Measurements from ENCODE around the gene RAB30. TPM values are rescaled to one million over a fixed set of nuclear protein-coding genes. Genes with fewer than 3 reads are reported as not detected.

RAB30 gene
- polyA plus RNA-seq, 1 donor: 5.3 TPM

DNA sequence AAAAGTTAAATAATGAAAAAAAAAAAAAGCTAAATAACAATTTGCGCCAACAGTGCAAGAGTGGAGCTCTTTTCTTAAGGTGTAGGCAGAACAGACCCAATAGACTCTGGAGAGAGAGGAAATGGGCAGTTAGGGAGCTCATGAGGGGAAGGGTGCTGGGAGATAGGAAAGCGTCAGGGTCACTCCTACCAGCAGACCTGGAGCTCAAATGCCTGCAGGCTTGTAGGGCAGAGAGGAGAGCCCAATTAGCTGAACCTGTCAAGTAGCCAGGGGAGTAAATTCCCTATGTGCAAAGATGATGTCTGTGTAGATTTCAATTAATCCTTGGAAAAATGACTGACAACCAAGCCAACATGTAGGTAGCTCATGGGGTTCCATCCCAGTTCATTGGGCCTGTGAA lies 73.0 kb downstream of the RAB30 start:
- Histone ChIP-seq H3K27ac (ENCODE audit: low read length) (no peak overlapping the region), H3K27me3 (ENCODE audit: control insufficient read depth, insufficient read depth, low read length) (no peaks in the 10 kb centered on the region), H3K36me3 (ENCODE audit: control insufficient read depth, insufficient read depth, low read length) (no peaks in the 10 kb centered on the region), H3K4me1 (ENCODE audit: control insufficient read depth, insufficient read depth, low read length) (peaks cover 14% of the 10 kb centered on the region), H3K9me3 (ENCODE audit: control insufficient read depth, low read depth, low read length) (no peaks in the 10 kb centered on the region), H3K4me3 (ENCODE audit: low read length) (no peak overlapping the region)
- no peak for DNase-seq
- 83% methylated on average over 1 of the region's 2 CpGs for WGBS (ENCODE audit: insufficient coverage, low lambda C conversion rate)

DNA sequence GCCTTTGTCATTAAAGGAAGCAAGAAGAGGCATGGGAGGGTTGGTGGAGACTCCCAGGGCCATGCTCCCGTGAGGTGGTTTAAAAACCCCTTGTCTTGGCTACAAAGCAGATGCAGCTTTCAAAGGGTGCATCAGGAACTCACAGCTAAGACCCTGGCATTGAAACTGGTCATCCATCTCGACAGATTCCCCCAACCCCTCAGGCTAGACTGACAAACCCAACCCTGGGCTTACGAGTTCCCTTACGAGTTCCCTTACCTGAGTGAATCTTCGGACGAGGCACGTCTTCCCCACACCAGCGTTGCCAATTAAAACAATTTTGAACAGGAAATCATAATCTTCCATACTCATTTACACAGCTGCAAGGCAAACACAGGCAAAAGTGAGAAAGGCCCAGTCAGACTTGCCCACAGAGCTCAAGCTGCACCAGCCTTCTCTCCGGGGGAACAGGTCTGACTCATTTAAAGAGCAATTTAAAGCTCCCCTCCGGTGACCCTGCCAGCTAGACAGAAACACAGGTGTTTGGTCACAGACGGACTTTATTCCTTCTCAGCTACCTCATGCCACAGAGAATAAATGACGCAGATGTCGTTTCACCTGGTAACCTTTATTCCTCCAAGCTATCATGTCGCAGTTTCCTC lies 74.6 kb downstream of the RAB30 start:
- no CpG with 5 or more reads among the region's 14 CpGs for WGBS (ENCODE audit: insufficient coverage, low lambda C conversion rate)
- H3K9me3 ChIP-seq (ENCODE audit: control insufficient read depth, low read depth, low read length): no peaks in the 10 kb centered on the region
- no peak overlapping the region for H3K4me3 ChIP-seq (ENCODE audit: low read length)
- DNase-seq: peak; percentile 83 to 92
- no peaks in the 10 kb centered on the region for H3K27me3 ChIP-seq (ENCODE audit: control insufficient read depth, insufficient read depth, low read length)
- peaks cover 14% of the 10 kb centered on the region for H3K4me1 ChIP-seq (ENCODE audit: control insufficient read depth, insufficient read depth, low read length)
- H3K27ac ChIP-seq (ENCODE audit: low read length): peak overlapping the region; percentile 29
- no peaks in the 10 kb centered on the region for H3K36me3 ChIP-seq (ENCODE audit: control insufficient read depth, insufficient read depth, low read length)

DNA sequence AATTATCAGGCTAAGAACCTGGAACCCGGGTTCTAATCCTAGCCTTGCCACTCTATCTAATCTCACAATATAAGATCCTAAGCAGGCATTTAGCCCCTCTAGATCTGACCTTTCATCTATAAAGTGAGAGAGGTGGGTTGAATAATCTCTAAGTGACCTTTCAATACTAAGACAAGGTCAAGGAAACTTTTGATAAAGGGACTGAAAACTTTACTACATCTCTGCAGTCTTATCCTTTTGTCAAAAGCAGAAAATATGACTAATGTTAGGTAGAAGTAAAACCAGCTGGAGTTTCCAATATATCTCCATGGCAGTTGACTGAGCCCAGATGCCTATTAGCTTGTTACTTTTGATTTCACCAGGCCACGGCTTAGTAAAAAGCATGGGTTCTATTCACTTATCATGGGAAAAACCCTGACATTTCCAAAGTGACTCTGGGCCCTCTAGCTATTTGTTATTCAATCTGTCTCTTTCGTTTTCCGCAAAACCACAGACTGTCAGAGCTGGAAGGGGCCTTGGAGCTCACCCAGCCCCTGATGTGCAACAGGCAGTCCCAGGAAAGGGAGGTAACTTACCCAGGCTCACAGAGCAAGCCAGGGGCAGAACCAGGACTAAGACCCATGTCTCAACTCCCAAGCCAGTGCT lies 75.8 kb downstream of the RAB30 start:
- Histone ChIP-seq H3K4me1 (ENCODE audit: control insufficient read depth, insufficient read depth, low read length) (peaks cover 14% of the 10 kb centered on the region), H3K9me3 (ENCODE audit: control insufficient read depth, low read depth, low read length) (no peaks in the 10 kb centered on the region), H3K27me3 (ENCODE audit: control insufficient read depth, insufficient read depth, low read length) (no peaks in the 10 kb centered on the region), H3K4me3 (ENCODE audit: low read length) (no peak overlapping the region), H3K27ac (ENCODE audit: low read length) (no peak overlapping the region), H3K36me3 (ENCODE audit: control insufficient read depth, insufficient read depth, low read length) (no peaks in the 10 kb centered on the region)
- no CpG with 5 or more reads among the region's 4 CpGs for WGBS (ENCODE audit: insufficient coverage, low lambda C conversion rate)
- DNase-seq: no peak

DNA sequence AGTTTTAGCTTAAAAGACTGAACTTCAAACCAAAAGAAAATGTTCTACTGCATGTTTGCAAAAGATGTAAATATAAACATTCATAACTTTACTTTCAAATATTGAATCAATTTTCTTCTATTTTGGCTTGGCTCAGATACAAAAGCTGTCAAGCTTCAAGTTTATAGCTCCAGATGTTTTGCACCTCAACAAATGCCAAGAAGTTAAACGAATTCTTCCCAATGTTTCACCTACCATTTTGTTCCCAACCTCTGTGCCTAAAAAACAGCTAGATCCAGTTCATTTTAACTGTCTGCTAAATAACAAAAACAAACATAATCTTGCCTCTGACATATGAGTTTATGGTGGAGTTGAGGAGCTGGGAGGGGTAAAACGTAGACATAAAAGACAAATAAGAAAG lies 76.5 kb downstream of the RAB30 start:
- Histone ChIP-seq H3K27me3 (ENCODE audit: control insufficient read depth, insufficient read depth, low read length) (no peaks in the 10 kb centered on the region), H3K4me1 (ENCODE audit: control insufficient read depth, insufficient read depth, low read length) (peaks cover 14% of the 10 kb centered on the region), H3K9me3 (ENCODE audit: control insufficient read depth, low read depth, low read length) (no peaks in the 10 kb centered on the region), H3K36me3 (ENCODE audit: control insufficient read depth, insufficient read depth, low read length) (no peaks in the 10 kb centered on the region), H3K27ac (ENCODE audit: low read length) (no peak overlapping the region), H3K4me3 (ENCODE audit: low read length) (no peak overlapping the region)
- DNase-seq: no peak
- WGBS (ENCODE audit: insufficient coverage, low lambda C conversion rate): 91% methylated on average over 1 of the region's 2 CpGs

DNA sequence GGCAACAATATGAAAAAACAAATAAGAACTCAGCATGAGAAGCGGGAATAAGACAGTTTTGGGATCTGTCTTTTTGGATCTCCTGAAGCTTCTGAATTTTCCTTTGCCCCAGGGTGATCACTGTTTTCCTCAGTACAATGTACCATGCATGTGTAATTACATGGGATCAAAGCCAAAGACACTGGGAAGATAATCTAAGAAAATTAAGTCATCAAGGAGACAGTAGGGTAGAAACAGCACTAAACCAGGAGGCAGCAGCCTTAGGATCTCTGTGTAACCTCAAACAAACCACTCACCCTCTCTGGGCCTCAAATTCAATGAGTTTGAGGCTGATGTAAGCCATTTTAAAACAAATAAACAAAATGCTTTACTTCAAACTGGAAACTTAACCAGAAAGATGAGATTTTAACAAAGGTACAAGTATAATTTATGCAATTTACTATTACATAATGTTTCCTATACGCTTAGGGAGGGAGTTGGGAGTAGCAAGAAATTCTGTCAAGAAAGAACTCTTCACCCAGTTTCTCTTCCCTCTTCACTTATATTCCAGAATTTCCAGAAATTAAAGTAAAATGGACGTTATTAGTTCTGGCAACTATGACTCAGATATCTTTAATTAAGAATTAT lies 77.0 kb downstream of the RAB30 start:
- Histone ChIP-seq H3K4me1 (ENCODE audit: control insufficient read depth, insufficient read depth, low read length) (peaks cover 14% of the 10 kb centered on the region), H3K27ac (ENCODE audit: low read length) (no peak overlapping the region), H3K4me3 (ENCODE audit: low read length) (no peak overlapping the region)

DNA sequence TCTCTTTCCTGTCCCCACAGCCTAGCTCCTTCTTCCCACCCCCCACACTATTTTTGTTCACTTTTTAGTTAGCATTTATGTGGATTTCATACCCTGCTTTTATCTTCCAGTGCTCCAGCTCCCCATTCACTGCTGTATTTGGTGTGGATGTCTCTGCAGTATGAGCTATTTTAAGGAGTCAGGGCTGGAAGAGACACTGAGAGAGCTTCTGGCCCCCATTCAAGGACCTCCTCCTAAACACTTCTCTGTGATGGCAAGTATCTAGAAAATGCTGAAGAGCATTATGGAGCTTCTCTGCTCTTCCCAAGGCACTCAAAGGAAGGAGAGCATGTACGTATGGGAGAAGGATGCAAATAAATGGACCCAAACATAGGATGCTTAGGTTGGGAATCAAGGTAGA lies 79.5 kb downstream of the RAB30 start:
- no peak for DNase-seq
- H3K27ac ChIP-seq (ENCODE audit: low read length): no peak overlapping the region
- H3K4me1 ChIP-seq (ENCODE audit: control insufficient read depth, insufficient read depth, low read length): peaks cover 5% of the 10 kb centered on the region

More for the DNA sequence above, 77.0 kb downstream of the RAB30 start:
- DNase-seq: no peak
- H3K27me3 ChIP-seq (ENCODE audit: control insufficient read depth, insufficient read depth, low read length): no peaks in the 10 kb centered on the region
- no peaks in the 10 kb centered on the region for H3K36me3 ChIP-seq (ENCODE audit: control insufficient read depth, insufficient read depth, low read length)
- WGBS (ENCODE audit: insufficient coverage, low lambda C conversion rate): 83% methylated on average over 1 of the region's 3 CpGs
- no peaks in the 10 kb centered on the region for H3K9me3 ChIP-seq (ENCODE audit: control insufficient read depth, low read depth, low read length)

DNA sequence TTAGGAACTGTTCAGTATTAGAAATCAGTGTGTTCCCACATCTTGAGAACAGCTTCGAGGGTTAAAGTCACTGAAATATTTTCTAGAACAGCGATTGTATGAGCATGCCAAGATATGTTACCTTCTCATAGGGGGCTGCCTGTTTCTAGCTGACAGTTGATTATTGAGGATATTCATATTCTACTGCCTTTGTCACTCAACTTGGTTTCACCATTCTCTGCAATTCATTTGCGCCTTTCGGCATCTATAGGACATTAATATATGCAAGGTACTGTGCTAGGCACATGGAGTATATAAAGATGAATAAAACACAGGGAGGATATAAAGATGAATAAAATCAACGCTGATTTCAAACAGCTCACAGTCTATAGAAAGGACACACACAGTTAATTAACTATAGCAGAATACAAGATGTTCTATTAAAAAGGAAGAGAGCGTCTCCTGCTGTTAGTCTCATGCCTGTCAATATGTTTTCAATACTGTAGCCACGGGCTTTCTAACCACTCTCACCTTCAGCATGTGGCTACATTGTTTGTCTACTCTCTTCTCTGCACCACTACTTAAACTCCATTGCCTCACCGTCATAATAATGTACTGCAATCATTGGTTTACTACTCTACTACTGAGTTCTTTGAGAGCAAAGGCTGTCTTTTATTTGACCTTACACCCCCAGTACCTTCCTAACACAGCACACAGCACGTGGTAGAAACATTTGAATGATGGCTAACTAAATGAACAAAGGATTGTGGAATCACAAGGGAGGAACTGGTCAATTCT lies 81.9 kb downstream of the RAB30 start:
- Histone ChIP-seq H3K27me3 (ENCODE audit: control insufficient read depth, insufficient read depth, low read length) (no peaks in the 10 kb centered on the region), H3K9me3 (ENCODE audit: control insufficient read depth, low read depth, low read length) (no peaks in the 10 kb centered on the region), H3K36me3 (ENCODE audit: control insufficient read depth, insufficient read depth, low read length) (no peaks in the 10 kb centered on the region), H3K27ac (ENCODE audit: low read length) (no peak overlapping the region), H3K4me1 (ENCODE audit: control insufficient read depth, insufficient read depth, low read length) (no peaks in the 10 kb centered on the region), H3K4me3 (ENCODE audit: low read length) (no peak overlapping the region)
- 39% methylated on average over 3 of the region's 9 CpGs for WGBS (ENCODE audit: insufficient coverage, low lambda C conversion rate)
- peak in 1 of 2 donors; percentile 43 for DNase-seq

More for the DNA sequence above, 79.5 kb downstream of the RAB30 start:
- no peaks in the 10 kb centered on the region for H3K36me3 ChIP-seq (ENCODE audit: control insufficient read depth, insufficient read depth, low read length)
- H3K27me3 ChIP-seq (ENCODE audit: control insufficient read depth, insufficient read depth, low read length): no peaks in the 10 kb centered on the region
- WGBS (ENCODE audit: insufficient coverage, low lambda C conversion rate): no CpG with 5 or more reads among the region's 1 CpG
- no peaks in the 10 kb centered on the region for H3K9me3 ChIP-seq (ENCODE audit: control insufficient read depth, low read depth, low read length)
- H3K4me3 ChIP-seq (ENCODE audit: low read length): no peak overlapping the region

DNA sequence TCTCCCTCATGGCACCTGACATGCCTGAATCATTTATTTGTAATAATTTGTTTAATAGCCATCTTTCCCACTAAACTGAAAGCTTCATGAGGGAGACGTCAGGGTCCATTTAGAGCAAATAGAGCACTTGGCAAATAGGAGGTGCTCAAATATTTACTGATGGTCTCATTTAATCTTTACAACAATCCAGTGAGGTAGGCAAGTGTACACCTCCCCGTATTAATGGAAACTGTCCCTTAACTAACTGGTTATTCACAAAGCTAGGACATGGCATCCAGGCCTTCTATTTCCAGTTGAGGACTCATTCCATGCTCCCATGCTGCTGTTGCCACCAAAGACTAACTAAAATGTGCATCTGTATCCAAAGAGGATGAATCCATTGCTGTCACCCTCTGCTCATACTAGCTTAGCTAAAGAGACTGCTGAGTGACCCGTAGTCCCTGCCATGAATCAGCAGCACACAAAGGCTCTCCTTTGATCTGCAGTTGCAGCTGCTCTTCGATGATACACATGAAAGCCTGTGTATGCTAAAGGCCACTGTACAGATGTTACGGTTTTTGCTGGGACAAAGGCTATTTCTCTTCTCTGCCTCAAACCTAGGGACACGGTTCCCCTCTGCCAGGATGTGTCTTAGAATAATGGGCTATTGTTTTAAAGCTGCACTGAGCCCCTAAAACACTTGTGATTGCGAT lies 82.6 kb downstream of the RAB30 start:
- Histone ChIP-seq H3K27me3 (ENCODE audit: control insufficient read depth, insufficient read depth, low read length) (no peaks in the 10 kb centered on the region), H3K36me3 (ENCODE audit: control insufficient read depth, insufficient read depth, low read length) (no peaks in the 10 kb centered on the region), H3K9me3 (ENCODE audit: control insufficient read depth, low read depth, low read length) (no peaks in the 10 kb centered on the region), H3K4me3 (ENCODE audit: low read length) (no peak overlapping the region), H3K4me1 (ENCODE audit: control insufficient read depth, insufficient read depth, low read length) (no peaks in the 10 kb centered on the region), H3K27ac (ENCODE audit: low read length) (no peak overlapping the region)
- DNase-seq: peak; percentile 28 to 43
- no CpG with 5 or more reads among the region's 7 CpGs for WGBS (ENCODE audit: insufficient coverage, low lambda C conversion rate)

DNA sequence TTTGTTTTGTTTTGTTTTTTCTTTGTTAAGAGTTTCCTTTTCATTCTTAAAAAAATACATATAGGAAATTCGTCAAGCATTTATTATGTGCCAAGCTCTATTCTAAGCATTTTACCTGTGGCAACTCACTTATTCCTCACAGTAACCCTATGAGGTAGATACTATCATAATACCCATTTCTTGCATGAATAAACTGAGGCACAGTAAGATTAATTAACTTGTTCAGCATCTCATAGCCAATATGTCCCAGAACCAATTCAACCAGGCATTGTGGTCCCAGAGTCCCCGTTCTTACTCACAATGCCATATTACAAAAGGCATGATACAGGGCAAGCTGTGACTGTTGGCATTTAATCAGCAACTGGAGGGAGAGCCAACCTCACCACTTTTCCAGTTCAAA lies 83.7 kb downstream of the RAB30 start:
- Histone ChIP-seq H3K36me3 (ENCODE audit: control insufficient read depth, insufficient read depth, low read length) (no peaks in the 10 kb centered on the region), H3K27ac (ENCODE audit: low read length) (no peak overlapping the region), H3K9me3 (ENCODE audit: control insufficient read depth, low read depth, low read length) (no peaks in the 10 kb centered on the region), H3K4me3 (ENCODE audit: low read length) (no peak overlapping the region), H3K4me1 (ENCODE audit: control insufficient read depth, insufficient read depth, low read length) (no peaks in the 10 kb centered on the region), H3K27me3 (ENCODE audit: control insufficient read depth, insufficient read depth, low read length) (no peaks in the 10 kb centered on the region)
- WGBS (ENCODE audit: insufficient coverage, low lambda C conversion rate): 100% methylated on average over 1 of the region's 2 CpGs
- DNase-seq: no peak

DNA sequence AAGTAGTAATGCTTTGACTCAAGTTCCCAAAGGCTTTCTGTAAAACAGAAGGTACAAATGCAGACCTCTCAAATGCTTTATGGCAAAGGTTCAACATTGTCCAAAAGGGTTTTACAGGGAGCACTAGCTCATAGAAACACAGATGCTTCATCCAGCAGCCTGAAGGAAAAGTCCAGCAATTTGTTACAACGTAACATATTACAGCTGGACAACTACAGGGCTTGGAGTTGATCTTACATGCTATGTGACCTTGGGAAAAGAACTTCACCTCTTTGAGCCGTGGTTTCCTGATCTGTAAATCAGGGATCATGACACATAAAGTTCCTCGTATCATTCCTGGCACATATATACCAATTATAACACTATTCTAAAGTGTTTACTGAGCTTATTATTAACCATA lies 85.3 kb downstream of the RAB30 start:
- Histone ChIP-seq H3K27ac (ENCODE audit: low read length) (no peak overlapping the region), H3K4me3 (ENCODE audit: low read length) (no peak overlapping the region), H3K9me3 (ENCODE audit: control insufficient read depth, low read depth, low read length) (no peaks in the 10 kb centered on the region), H3K36me3 (ENCODE audit: control insufficient read depth, insufficient read depth, low read length) (peaks cover 5% of the 10 kb centered on the region), H3K4me1 (ENCODE audit: control insufficient read depth, insufficient read depth, low read length) (no peaks in the 10 kb centered on the region), H3K27me3 (ENCODE audit: control insufficient read depth, insufficient read depth, low read length) (no peaks in the 10 kb centered on the region)
- WGBS (ENCODE audit: insufficient coverage, low lambda C conversion rate): no CpG with 5 or more reads among the region's 3 CpGs
- no peak for DNase-seq
